Stimulated activated CD4-positive, alpha-beta T cell treated with anti-CD3 and anti-CD28 coated beads, Interleukin-12 subunit alpha, Interleukin-12 subunit beta, amount 100 ng/mL, for 4 hours (primary cell): ENCODE data around the gene SPRR1A.
"Not testable (repeated sequence)": the region's sequence is repeated elsewhere in the genome, so short reads cannot be mapped to it uniquely, and the experiment has no call there.

Source experiments
- DNase-seq: peaks from one replicate; pipeline ENCODE4 v3.0.0-alpha.2; 2020

The SPRR1A gene

DNA sequence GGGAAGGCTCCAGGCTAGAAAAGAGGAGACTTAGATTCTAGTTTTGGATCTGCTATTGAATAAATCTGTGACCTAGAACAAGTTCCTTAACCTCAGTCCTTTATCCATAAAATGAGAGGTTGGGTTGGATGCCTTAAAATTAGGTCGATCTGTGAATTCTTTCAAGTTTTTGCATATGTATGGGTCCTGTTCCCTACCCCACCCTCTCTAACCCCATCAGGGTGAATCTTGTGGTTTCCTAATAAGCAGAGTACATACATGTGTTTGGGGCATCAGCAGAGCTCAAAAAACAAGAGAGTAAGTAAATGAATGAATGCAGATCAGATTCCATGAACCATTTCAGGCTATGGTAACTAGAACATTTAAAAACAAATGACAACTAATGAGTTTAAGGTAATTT is 7.2 kb upstream of the SPRR1A start:
- DNase-seq = no peak

GRCh38 chr1:152977614-152978013 is 6.3 kb upstream of the SPRR1A start:
- no peak for DNase-seq

DNA sequence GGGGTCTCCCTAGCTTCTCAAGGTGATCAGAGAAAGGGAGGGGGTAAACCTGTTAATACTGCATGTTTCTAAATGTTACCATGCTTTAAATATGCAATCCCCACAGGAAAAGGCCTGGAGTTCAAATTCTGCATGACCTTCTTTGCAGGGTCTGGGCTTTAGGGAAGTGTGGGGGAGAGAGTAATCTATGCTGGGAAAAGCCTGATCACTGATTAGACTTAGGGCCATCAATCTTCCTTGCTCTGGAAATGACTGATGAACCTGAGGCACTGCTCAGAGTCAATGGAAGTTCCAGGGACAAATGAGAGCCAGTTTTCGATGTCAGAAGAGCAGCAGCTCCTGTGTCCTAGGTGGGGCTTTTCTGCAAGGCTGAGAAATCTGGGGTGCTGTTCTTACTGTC is 3.2 kb upstream of the SPRR1A start:
- DNase-seq = no peak

- DNase-seq = no peak
Observed at GRCh38 chr1:152981146-152981871, 2.6 kb upstream of the SPRR1A start.

GRCh38 chr1:152982076-152982475 is 1.8 kb upstream of the SPRR1A start:
- DNase-seq = no peak

- DNase-seq = no peak
Observed at GRCh38 chr1:152983234-152983633, 647 bp upstream of the SPRR1A start.

DNA sequence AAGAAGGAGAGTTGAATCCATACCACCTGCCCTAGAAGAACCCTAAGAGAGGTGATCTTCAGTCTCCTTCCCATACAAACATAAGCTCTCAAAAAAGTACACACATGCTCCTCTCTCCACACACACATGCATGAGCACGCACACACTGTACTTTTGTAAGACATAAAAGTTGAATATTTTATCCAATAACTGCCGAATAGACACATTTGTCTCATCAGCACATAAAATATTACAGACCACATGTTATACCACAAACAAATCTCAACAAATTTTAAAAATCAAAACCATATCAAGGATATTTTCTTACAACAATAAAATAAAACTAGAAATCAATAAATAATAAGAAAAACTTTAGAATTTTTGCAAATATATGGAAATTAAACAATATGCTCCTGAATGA is 2.7 kb downstream of the SPRR1A start:
- DNase-seq = no peak

DNA sequence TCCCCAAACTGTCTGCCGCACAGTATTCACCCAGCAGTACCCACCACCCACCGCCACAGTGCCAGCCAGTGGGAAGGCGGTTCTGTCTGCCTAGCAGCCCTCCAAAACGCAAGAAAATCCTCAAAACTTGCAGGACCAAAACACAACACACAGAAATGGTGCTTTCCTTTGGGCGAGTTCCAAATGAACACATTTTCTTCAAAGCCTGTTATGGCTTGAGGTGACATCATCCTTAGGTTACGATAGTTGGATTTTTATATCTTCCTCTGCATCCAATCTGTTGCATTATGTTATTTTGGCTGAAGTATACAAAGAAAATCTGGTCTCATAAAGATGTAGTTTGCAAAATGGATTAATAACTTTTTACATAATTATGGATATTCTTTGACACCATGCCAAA is 9.3 kb downstream of the SPRR1A start:
- DNase-seq = no peak

DNA sequence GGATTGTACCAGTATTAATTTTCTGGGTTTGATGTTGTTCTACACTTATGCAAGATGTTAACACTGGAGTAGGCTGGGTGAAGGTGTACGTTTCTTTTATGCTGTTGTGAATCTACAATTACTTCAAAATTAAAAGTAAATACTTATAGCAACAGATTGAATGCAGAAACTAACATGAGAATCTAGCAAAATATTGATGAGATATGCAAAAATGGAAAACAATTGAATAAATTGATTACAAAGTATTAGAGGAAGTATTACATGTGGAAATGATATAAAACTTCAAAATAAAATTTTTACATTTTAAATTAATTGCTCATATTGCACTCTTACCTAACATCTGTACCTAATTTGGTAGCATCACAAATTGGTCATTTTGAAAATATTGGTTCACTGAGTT is 12.0 kb downstream of the SPRR1A start:
- DNase-seq = no peak

DNA sequence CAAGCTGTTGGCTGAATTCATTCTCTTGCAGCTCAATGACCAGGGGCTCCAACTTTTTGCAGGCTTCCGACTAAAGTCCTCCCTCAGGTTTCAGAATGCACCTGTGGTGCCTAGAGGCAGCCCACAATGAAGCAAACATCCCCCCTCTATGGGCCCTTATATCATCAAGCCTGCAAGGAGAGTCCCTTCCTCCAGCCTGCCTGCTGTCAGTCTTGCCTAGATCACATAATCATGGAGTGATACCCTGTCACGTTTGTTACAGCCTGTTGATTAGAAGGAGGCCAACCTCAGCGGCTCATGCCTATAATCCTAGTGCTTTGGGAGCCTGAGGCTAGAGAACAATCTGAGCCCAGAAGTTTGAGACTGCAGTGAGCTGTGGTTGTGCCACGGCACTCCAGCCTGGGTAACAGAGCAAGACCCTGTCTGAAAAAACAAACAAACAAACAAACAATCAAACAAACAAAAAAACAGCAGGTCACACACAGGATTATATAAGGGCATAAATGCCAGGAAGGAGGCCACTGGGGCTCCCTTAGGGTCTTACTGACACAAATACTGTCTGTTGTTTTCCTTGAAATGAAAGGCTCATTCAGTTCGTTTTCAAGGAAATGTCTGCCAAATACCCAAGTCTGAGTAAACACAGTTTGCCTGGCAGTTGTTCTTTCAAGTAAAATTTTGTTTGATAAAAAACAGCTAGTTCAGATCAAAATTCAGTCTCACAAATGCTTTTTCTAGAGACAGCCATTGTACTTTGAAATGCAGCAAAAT is 12.9 kb downstream of the SPRR1A start:
- no peak for DNase-seq

DNA sequence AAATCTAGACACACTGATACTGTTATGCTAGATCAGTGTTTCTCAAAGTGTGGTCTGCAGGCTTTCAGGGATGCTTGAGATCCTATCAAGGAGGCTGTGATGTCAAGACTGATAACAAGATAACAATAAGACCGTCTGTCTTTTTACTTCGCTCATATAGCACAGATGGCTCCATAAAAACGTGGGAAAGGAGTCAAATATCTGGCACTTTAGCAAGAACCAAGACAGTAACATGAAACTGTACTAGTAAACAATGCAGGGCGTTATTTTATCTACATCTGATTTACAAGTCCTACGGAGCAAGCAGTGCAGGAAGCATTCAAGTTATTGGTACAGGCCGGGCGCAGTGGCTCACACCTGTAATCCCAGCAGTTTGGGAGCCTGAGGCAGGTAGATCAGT is 14.0 kb downstream of the SPRR1A start:
- no peak for DNase-seq

- no peak for DNase-seq
Observed at GRCh38 chr1:152998476-152998875, 14.6 kb downstream of the SPRR1A start.

- no peak for DNase-seq
Observed at GRCh38 chr1:152999818-153000217, 15.9 kb downstream of the SPRR1A start.

DNA sequence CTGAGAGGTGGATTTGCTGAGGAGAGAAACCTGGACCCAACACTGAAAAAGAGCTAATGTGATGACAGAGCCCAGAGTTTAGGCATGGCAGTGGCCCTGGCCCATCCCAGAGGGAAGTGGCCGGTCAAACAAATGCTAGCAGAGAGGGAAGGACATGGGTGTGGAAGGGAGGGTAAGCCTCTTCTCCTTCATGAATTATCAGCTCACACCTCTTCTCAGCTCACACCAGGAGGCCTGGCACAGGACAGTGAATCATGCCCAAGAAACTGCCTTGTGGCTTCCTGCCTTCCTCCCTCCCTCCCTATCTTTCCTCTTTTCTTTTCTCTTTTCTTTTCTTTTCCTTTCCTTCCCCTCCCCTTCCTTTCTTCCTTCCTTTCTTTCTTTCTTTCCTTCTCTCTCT is 16.4 kb downstream of the SPRR1A start:
- DNase-seq = no peak

DNA sequence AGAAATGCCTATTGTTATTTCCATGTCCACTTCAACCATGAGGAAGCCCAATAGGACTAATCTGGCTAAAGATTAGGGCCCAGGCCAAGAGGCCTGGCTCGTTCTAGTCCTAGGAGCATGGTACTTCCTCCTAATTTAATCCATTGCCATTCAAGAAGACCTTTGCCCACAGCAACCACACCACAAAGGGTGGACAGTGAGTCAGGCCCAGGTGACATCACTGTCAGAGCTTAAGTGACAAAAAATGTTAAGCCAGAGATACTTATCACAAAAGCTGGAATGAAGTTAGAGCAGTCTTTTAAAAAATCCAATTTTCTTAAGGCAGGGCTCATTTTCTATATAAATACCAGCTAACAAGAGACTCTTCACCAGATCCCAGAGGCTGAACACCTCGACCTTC is 17.5 kb downstream of the SPRR1A start, which contains the start of gene SPRR3:
TSS of gene SPRR3 (plus strand) at position 368 of the 400 bp plus-strand sequence. CDS start 1,272 bp downstream, outside the sequence.
- no peak for DNase-seq

GRCh38 chr1:153011235-153011758 is 27.4 kb downstream of the SPRR1A start:
- not testable (repeated sequence) for DNase-seq

DNA sequence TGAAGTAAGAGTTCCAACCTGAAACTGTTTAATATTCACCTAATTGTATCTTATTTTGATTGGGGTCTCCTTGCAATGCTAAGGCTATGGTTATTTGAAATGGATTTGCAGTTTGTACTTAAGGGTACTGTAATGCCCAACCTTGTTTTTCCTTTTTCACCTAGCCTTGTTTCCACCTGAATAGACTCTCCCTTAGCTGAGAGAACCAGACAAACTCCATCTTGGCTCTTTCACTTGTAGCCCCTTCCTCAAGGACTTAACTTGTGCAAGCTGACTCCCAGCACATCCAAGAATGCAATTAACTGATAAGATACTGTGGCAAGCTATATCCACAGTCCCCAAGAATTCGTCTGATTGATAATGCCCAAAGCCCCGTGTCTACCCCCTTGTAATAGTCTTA is 37.9 kb downstream of the SPRR1A start:
- DNase-seq = not testable (repeated sequence)

GRCh38 chr1:153022340-153022739 is 38.5 kb downstream of the SPRR1A start:
- DNase-seq = not testable (repeated sequence)

GRCh38 chr1:153023109-153023508 is 39.2 kb downstream of the SPRR1A start:
- no peak for DNase-seq

DNA sequence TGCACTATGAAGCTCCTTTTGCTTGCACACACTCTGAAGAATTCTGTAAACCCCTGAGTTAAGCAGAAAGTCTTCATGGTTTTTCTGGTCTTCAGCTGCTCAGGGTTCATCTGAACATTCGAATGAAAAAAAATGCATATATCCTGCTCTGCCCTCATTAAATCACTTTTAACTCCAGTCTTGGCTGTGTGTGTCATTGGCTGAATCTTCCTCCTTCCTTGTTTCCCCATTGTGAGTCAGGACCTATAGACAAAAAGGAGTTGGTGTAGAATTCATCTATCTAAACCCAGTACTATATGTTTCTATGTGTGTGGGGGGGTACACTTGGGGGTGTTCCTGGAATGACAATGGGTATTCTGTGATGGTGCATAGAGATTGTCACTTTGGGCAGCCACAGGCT is 40.5 kb downstream of the SPRR1A start:
- DNase-seq = no peak

GRCh38 chr1:153025797-153026196 is 41.9 kb downstream of the SPRR1A start:
- DNase-seq = no peak

- no peak for DNase-seq
Observed at GRCh38 chr1:153028766-153029165, 44.9 kb downstream of the SPRR1A start.

GRCh38 chr1:153030895-153031294 is 47.0 kb downstream of the SPRR1A start, which contains the start of gene SPRR1B:
Gene SPRR1B (plus strand): TSS chr1:153031203. CDS start chr1:153032346, 1,143 bp downstream.
- no peak for DNase-seq

GRCh38 chr1:153032073-153032472 is 48.2 kb downstream of the SPRR1A start:
- DNase-seq = no peak
